K562 (cell line): ENCODE data around the gene MS4A5.

Source experiments
- POLR2H ChIP-seq: IDR thresholded peaks from 2 replicates; pipeline ENCODE4 v1.6.1; 2016; ENCODE audit warnings: missing genetic modification characterization, low read depth, mild to moderate bottlenecking, control low read depth, missing compliant biosample characterization, moderate library complexity
- SETDB1 ChIP-seq: IDR thresholded peaks from one replicate; pipeline ENCODE4 v1.6.1; 2012; ENCODE audit warnings: low read length, control low read depth, inconsistent platforms
- TBL1XR1 ChIP-seq, 2 experiments: IDR thresholded peaks; 2 replicates each; pipeline ENCODE4 v1.6.1; 2012; ENCODE audit warnings: improper control_type of control experiment in 2 of 2, low read length in 2 of 2, mild to moderate bottlenecking in 1 of 2
- TEAD1 ChIP-seq, 2 experiments: fragments of 450-650 bp in 1 of 2; sonication (generic) in 1 of 2; formaldehyde crosslinking; IDR thresholded peaks; 2 replicates each; pipeline versions ENCODE4 v1.4.0 to v1.8.0; 2020 to 2022; ENCODE audit warnings: mild to moderate bottlenecking in 2 of 2, missing genetic modification reagents in 1 of 2
- ZNF431 ChIP-seq: sonication (generic); formaldehyde crosslinking; IDR thresholded peaks from 2 replicates; pipeline ENCODE4 v1.8.0; 2022; ENCODE audit warnings: mild to moderate bottlenecking, missing genetic modification reagents
- ZNF766 ChIP-seq: fragments of 200-800 bp; sonication (Bioruptor generic); conservative IDR thresholded peaks from 2 replicates; pipeline ENCODE4 v1.6.1; 2016; ENCODE audit warnings: missing genetic modification characterization, missing compliant biosample characterization
- TF ChIP-seq, protein P1 (sequence below): fragments of 450-650 bp; IDR thresholded peaks from 2 replicates; pipeline ENCODE4 v1.6.1; 2016

DNA sequence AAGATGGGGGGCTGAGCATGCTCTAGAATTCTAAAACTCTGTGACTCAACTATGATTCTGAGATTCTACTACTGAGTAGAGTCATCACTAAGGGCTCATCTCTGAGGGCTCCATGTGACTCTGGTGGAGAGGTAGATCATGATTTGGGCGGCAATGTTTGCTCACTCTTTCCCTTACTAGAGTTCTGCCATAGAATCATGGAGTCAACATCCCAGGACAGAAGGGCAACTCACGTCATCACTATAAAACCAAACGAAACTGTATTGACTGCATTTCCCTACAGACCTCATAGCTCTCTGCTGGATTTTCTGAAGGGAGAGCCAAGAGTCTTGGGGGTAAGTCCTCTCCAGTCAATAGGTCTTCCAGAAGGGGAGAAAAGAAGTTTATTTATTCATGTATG, 33.0 kb upstream of the MS4A5 start, which contains the start of gene MS4A14:
- TF ChIP-seq ZNF431 (CRISPR knock-in tag), result no peak
- TF ChIP-seq TEAD1 (CRISPR knock-in tag; IDR thresholded peaks at IDR 0.05), result no peak
- no peak for TF ChIP-seq ZNF766
- TF ChIP-seq POLR2H (tag), result no peak
- TF ChIP-seq, protein P1, sequence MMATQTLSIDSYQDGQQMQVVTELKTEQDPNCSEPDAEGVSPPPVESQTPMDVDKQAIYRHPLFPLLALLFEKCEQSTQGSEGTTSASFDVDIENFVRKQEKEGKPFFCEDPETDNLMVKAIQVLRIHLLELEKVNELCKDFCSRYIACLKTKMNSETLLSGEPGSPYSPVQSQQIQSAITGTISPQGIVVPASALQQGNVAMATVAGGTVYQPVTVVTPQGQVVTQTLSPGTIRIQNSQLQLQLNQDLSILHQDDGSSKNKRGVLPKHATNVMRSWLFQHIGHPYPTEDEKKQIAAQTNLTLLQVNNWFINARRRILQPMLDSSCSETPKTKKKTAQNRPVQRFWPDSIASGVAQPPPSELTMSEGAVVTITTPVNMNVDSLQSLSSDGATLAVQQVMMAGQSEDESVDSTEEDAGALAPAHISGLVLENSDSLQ, result no peak
- no peak for TF ChIP-seq TBL1XR1 (IDR thresholded peaks at IDR 0.05; ENCODE audit: low read length in 2 of 2)
- no peak for TF ChIP-seq SETDB1
